Measurements from ENCODE around the gene CLEC20A. TPM values are rescaled to one million over a fixed set of nuclear protein-coding genes. Genes with fewer than 3 reads are reported as not detected.

Gene CLEC20A
- total RNA-seq, 1 experiment from 2014 or later: not detected

- peak; percentile 74 for DNase-seq (ENCODE audit: unreplicated experiment)
- H3K4me1 Mint-ChIP-seq (ENCODE audit: insufficient read depth, unreplicated experiment): peaks cover 27% of the 10 kb centered on the region
- H3K4me3 Mint-ChIP-seq (ENCODE audit: unreplicated experiment): peak overlapping the region; percentile 2
- POLR2A ChIA-PET: interaction anchor here (0.6 to 2.3 kb wide), 17 partner anchors 11 to 484 kb away, joined by 3 to 11 read pairs (median 3); no protein-coding TSS in a partner anchor
- H3K27me3 Mint-ChIP-seq (ENCODE audit: insufficient read depth, unreplicated experiment): no peaks in the 10 kb centered on the region
- peaks cover 47% of the 10 kb centered on the region for H3K36me3 Mint-ChIP-seq (ENCODE audit: insufficient read depth, unreplicated experiment)
- CTCF ChIA-PET: interaction anchor here (0.5 to 3.3 kb wide), 13 partner anchors 10 to 166 kb away, joined by 3 to 23 read pairs (median 3); no protein-coding TSS in a partner anchor
- H3K9me3 Mint-ChIP-seq (ENCODE audit: unreplicated experiment): no peaks in the 10 kb centered on the region
- no peak for TF ChIP-seq CTCF (IDR thresholded peaks at IDR 0.05; ENCODE audit: unreplicated experiment)
- intact Hi-C loops (cut with micrococcal nuclease): no loop called here
- BruUV-seq (replicated peaks): no TSS peak
- peak overlapping the region; percentile 73 for H3K27ac Mint-ChIP-seq (ENCODE audit: low read depth, unreplicated experiment)
Observed at GRCh38 chr1:178465011-178465410, 31.8 kb downstream of the CLEC20A start.

- peak; percentile 30 for DNase-seq (ENCODE audit: unreplicated experiment)
- no TSS peak for BruUV-seq (replicated peaks)
- intact Hi-C loops (cut with micrococcal nuclease): no loop called here
- Mint-ChIP-seq H3K27ac (ENCODE audit: low read depth, unreplicated experiment) (peak overlapping the region; percentile 73), H3K4me3 (ENCODE audit: unreplicated experiment) (peak overlapping the region; percentile 2), H3K27me3 (ENCODE audit: insufficient read depth, unreplicated experiment) (no peaks in the 10 kb centered on the region), H3K4me1 (ENCODE audit: insufficient read depth, unreplicated experiment) (peaks cover 27% of the 10 kb centered on the region), H3K9me3 (ENCODE audit: unreplicated experiment) (no peaks in the 10 kb centered on the region), H3K36me3 (ENCODE audit: insufficient read depth, unreplicated experiment) (peaks cover 49% of the 10 kb centered on the region)
- TF ChIP-seq CTCF (IDR thresholded peaks at IDR 0.05; ENCODE audit: unreplicated experiment): no peak
- CTCF ChIA-PET: interaction anchor here (0.5 to 3.3 kb wide), 15 partner anchors 10 to 408 kb away, joined by 3 to 23 read pairs (median 3); no protein-coding TSS in a partner anchor
- POLR2A ChIA-PET: interaction anchor here (0.6 to 2.3 kb wide), 17 partner anchors 10 to 239 kb away, joined by 3 to 11 read pairs (median 3); no protein-coding TSS in a partner anchor
Observed at GRCh38 chr1:178464566-178464965, 32.2 kb downstream of the CLEC20A start.

GRCh38 chr1:178464141-178464540 is 32.6 kb downstream of the CLEC20A start:
- intact Hi-C loops (cut with micrococcal nuclease): no loop called here
- DNase-seq (ENCODE audit: unreplicated experiment): no peak
- POLR2A ChIA-PET: interaction anchor here (0.6 to 2.3 kb wide), 15 partner anchors 10 to 204 kb away, joined by 3 to 11 read pairs (median 4); no protein-coding TSS in a partner anchor
- no TSS peak for BruUV-seq (replicated peaks)
- CTCF ChIA-PET: interaction anchor here (0.5 to 3.3 kb wide), 11 partner anchors 10 to 536 kb away, joined by 3 to 23 read pairs (median 4); no protein-coding TSS in a partner anchor
- no peak for TF ChIP-seq CTCF (IDR thresholded peaks at IDR 0.05; ENCODE audit: unreplicated experiment)
- Mint-ChIP-seq H3K4me1 (ENCODE audit: insufficient read depth, unreplicated experiment) (peaks cover 27% of the 10 kb centered on the region), H3K27me3 (ENCODE audit: insufficient read depth, unreplicated experiment) (no peaks in the 10 kb centered on the region), H3K27ac (ENCODE audit: low read depth, unreplicated experiment) (peak overlapping the region; percentile 73), H3K36me3 (ENCODE audit: insufficient read depth, unreplicated experiment) (peaks cover 53% of the 10 kb centered on the region), H3K4me3 (ENCODE audit: unreplicated experiment) (peak overlapping the region; percentile 13), H3K9me3 (ENCODE audit: unreplicated experiment) (no peaks in the 10 kb centered on the region)

GRCh38 chr1:178461701-178462100 is 35.1 kb downstream of the CLEC20A start:
- DNase-seq (ENCODE audit: unreplicated experiment): peak; percentile 29
- CTCF ChIA-PET: interaction anchor here (1.1 kb wide), 1 partner anchor 162 kb away, joined by 5 read pairs; no protein-coding TSS in a partner anchor
- H3K4me3 Mint-ChIP-seq (ENCODE audit: unreplicated experiment): no peak overlapping the region
- peaks cover 27% of the 10 kb centered on the region for H3K4me1 Mint-ChIP-seq (ENCODE audit: insufficient read depth, unreplicated experiment)
- POLR2A ChIA-PET: no interaction called here
- peaks cover 58% of the 10 kb centered on the region for H3K36me3 Mint-ChIP-seq (ENCODE audit: insufficient read depth, unreplicated experiment)
- no TSS peak for BruUV-seq (replicated peaks)
- TF ChIP-seq CTCF (IDR thresholded peaks at IDR 0.05; ENCODE audit: unreplicated experiment): no peak
- no peaks in the 10 kb centered on the region for H3K9me3 Mint-ChIP-seq (ENCODE audit: unreplicated experiment)
- intact Hi-C loops (cut with micrococcal nuclease): no loop called here
- H3K27me3 Mint-ChIP-seq (ENCODE audit: insufficient read depth, unreplicated experiment): no peaks in the 10 kb centered on the region
- H3K27ac Mint-ChIP-seq (ENCODE audit: low read depth, unreplicated experiment): peak overlapping the region; percentile 59
